NCI-H748 (cell line): Measurements from ENCODE around the gene IGF2R.
"Not testable (repeated sequence)": the region's sequence is repeated elsewhere in the genome, so short reads cannot be mapped to it uniquely, and the experiment has no call there.

Experiments used
- DNase-seq: peaks from one replicate; lab custom pipeline; 2025; ENCODE audit not compliant: unreplicated experiment; lab: John Stamatoyannopoulos, UW

IGF2R gene

GRCh38 chr6:159995405-159995804, 26.5 kb downstream of the IGF2R start:
- DNase-seq = no peak

- DNase-seq = no peak
Observed at GRCh38 chr6:159996087-159996622, 27.3 kb downstream of the IGF2R start.

- no peak for DNase-seq
Observed at GRCh38 chr6:159996626-159997497, 28.0 kb downstream of the IGF2R start.

GRCh38 chr6:159997498-159998101, 28.7 kb downstream of the IGF2R start:
- DNase-seq = no peak

GRCh38 chr6:159998538-159998937, 29.7 kb downstream of the IGF2R start:
- DNase-seq = no peak

- DNase-seq = no peak
Observed at GRCh38 chr6:159999240-159999671, 30.4 kb downstream of the IGF2R start.

- no peak for DNase-seq
Observed at GRCh38 chr6:160000280-160000704, 31.4 kb downstream of the IGF2R start.

- DNase-seq = not testable (repeated sequence)
Observed at GRCh38 chr6:160000893-160001427, 32.1 kb downstream of the IGF2R start.

GRCh38 chr6:160002882-160003281, 34.0 kb downstream of the IGF2R start:
- DNase-seq = no peak

- DNase-seq = no peak
Observed at GRCh38 chr6:160004018-160004417, 35.1 kb downstream of the IGF2R start.

- no peak for DNase-seq
Observed at GRCh38 chr6:160004419-160005175, 35.7 kb downstream of the IGF2R start.

- no peak for DNase-seq
Observed at GRCh38 chr6:160005211-160005610, 36.3 kb downstream of the IGF2R start.

- DNase-seq = no peak
Observed at GRCh38 chr6:160005861-160006540, 37.1 kb downstream of the IGF2R start.

- no peak for DNase-seq
Observed at GRCh38 chr6:160007145-160007544, 38.3 kb downstream of the IGF2R start.

- DNase-seq = no peak
Observed at GRCh38 chr6:160007611-160008010, 38.7 kb downstream of the IGF2R start.

GRCh38 chr6:160010067-160010466, 41.2 kb downstream of the IGF2R start:
- no peak for DNase-seq

- peak; percentile 7 for DNase-seq
Observed at GRCh38 chr6:160013987-160014868, 45.3 kb downstream of the IGF2R start.

- DNase-seq = no peak
Observed at GRCh38 chr6:160014869-160015182, 45.9 kb downstream of the IGF2R start.

- no peak for DNase-seq
Observed at GRCh38 chr6:160015778-160016684, 47.1 kb downstream of the IGF2R start.
